Liver (tissue), 9 donors: ENCODE data around the gene DSG2. TPM values are rescaled to one million over a fixed set of nuclear protein-coding genes. Genes with fewer than 3 reads are reported as not detected.

Experiments used
- DNase-seq: peaks from one replicate; pipeline ENCODE4 v3.0.0-alpha.2; 2017; ENCODE audit warnings: low spot score
- H3K27ac ChIP-seq, 2 donors: one replicate each; pipeline ENCODE4 v1.7.0; 2013; ENCODE audit warnings: inconsistent platforms in 2 of 2, low read length in 2 of 2, control low read depth in 1 of 2, low read depth in 1 of 2, mild to moderate bottlenecking in 1 of 2
- H3K27me3 ChIP-seq, 4 donors: one replicate each; pipeline versions ENCODE4 v1.6.1 to v1.7.0; 2013; ENCODE audit warnings: low read length in 3 of 4, inconsistent platforms in 1 of 4, mild to moderate bottlenecking in 1 of 4, moderate library complexity in 1 of 4; ENCODE audit not compliant: control insufficient read depth in 4 of 4, insufficient read depth in 4 of 4
- H3K36me3 ChIP-seq, 4 donors: one replicate each; pipeline versions ENCODE4 v1.6.1 to v1.7.0; 2013; ENCODE audit warnings: low read length in 3 of 4, mild to moderate bottlenecking in 3 of 4, low read depth in 1 of 4, moderate library complexity in 1 of 4; ENCODE audit not compliant: control insufficient read depth in 4 of 4, insufficient read depth in 3 of 4
- H3K4me1 ChIP-seq, 4 donors: one replicate each; pipeline versions ENCODE4 v1.6.1 to v1.7.0; 2013; ENCODE audit warnings: low read length in 3 of 4, mild to moderate bottlenecking in 3 of 4, moderate library complexity in 1 of 4; ENCODE audit not compliant: control insufficient read depth in 4 of 4, insufficient read depth in 4 of 4
- H3K4me3 ChIP-seq, 3 donors: one replicate each; pipeline versions ENCODE4 v1.6.1 to v1.7.0; 2013; ENCODE audit warnings: low read length in 3 of 3, control low read depth in 1 of 3, low read depth in 1 of 3, mild to moderate bottlenecking in 1 of 3
- H3K9ac ChIP-seq, 2 donors: one replicate each; pipeline ENCODE4 v1.7.0; 2013; ENCODE audit warnings: low read length in 2 of 2, mild to moderate bottlenecking in 2 of 2, moderate library complexity in 2 of 2, control low read depth in 1 of 2, low read depth in 1 of 2
- H3K9me3 ChIP-seq, 4 donors: one replicate each; pipeline versions ENCODE4 v1.6.1 to v1.7.0; 2013; ENCODE audit warnings: low read length in 3 of 4; ENCODE audit not compliant: control insufficient read depth in 4 of 4
- ATF3 ChIP-seq: IDR thresholded peaks from 2 replicates; pipeline ENCODE4 v1.6.1; 2016; ENCODE audit warnings: antibody characterized with exemption
- EGR1 ChIP-seq, 2 donors: IDR thresholded peaks; 2 replicates each; pipeline ENCODE4 v1.6.1; 2016 to 2018; ENCODE audit warnings: antibody characterized with exemption in 2 of 2, low read depth in 2 of 2
- FOXA1 ChIP-seq: IDR thresholded peaks from 2 replicates; pipeline ENCODE4 v1.6.1; 2016; ENCODE audit warnings: antibody characterized with exemption
- FOXA2 ChIP-seq: IDR thresholded peaks from 2 replicates; pipeline ENCODE4 v1.6.1; 2016; ENCODE audit warnings: antibody characterized with exemption
- GABPA ChIP-seq, 2 donors: IDR thresholded peaks in 1 of 2; conservative IDR thresholded peaks in 1 of 2; 2 replicates each; pipeline ENCODE4 v1.6.1; 2016; ENCODE audit warnings: antibody characterized with exemption in 2 of 2, mild to moderate bottlenecking in 1 of 2, moderate library complexity in 1 of 2
- HNF4A ChIP-seq, 2 donors: conservative IDR thresholded peaks; 2 replicates each; pipeline ENCODE4 v1.6.1; 2016; ENCODE audit warnings: antibody characterized with exemption in 2 of 2, mild to moderate bottlenecking in 2 of 2
- HNF4G ChIP-seq: IDR thresholded peaks from 2 replicates; pipeline ENCODE4 v1.6.1; 2016; ENCODE audit warnings: antibody characterized with exemption
- JUND ChIP-seq, 2 donors: IDR thresholded peaks; 2 replicates each; pipeline ENCODE4 v1.6.1; 2016; ENCODE audit warnings: antibody characterized with exemption in 2 of 2
- NR2F2 ChIP-seq: IDR thresholded peaks from 2 replicates; pipeline ENCODE4 v1.6.1; 2016; ENCODE audit warnings: antibody characterized with exemption
- RAD21 ChIP-seq, 2 donors: IDR thresholded peaks; 2 replicates each; pipeline ENCODE4 v1.6.1; 2016; ENCODE audit warnings: antibody characterized with exemption in 2 of 2, mild to moderate bottlenecking in 2 of 2
- SP1 ChIP-seq: IDR thresholded peaks from 2 replicates; pipeline ENCODE4 v1.6.1; 2018; ENCODE audit warnings: antibody characterized with exemption, mild to moderate bottlenecking
- TAF1 ChIP-seq: conservative IDR thresholded peaks from 2 replicates; pipeline ENCODE4 v1.6.1; 2016; ENCODE audit warnings: antibody characterized with exemption, mild to moderate bottlenecking
- YY1 ChIP-seq: IDR thresholded peaks from 2 replicates; pipeline ENCODE4 v1.6.1; 2016; ENCODE audit warnings: antibody characterized with exemption, mild to moderate bottlenecking
- WGBS: extraction: QIAGEN DNeasy Blood & Tissue Kit; methylation state at CpG from one replicate; pipeline ENCODE4 v1.1.7; 2013; 5-methylcytosine and 5-hydroxymethylcytosine counted together
- polyA plus RNA-seq, 2 donors: library from polyadenylated mRNA; stranded (reverse) in 1 of 2; unstranded in 1 of 2; fragments of 200-250 nt in 1 of 2; fragments of >200 nt in 1 of 2; fragmentation: Nextera tagmentation in 1 of 2; extraction: Ambion mirVana in 1 of 2; gene quantifications; one replicate each; pipeline versions ENCODE4 v1.2.1 to v1.2.3, GENCODE V29; 2013 to 2015
- total RNA-seq, 2 donors: library from RNA; depleted of rRNA; stranded (reverse); fragments of >200 nt; gene quantifications; one replicate each; pipeline ENCODE4 v1.2.3, GENCODE V29; 2014
- TF ChIP-seq, protein P1 (sequence below): fragments of 150-350 bp; IDR thresholded peaks from 2 replicates; pipeline ENCODE4 v1.5.1; 2017; ENCODE audit warnings: improper control_type of control experiment, low read depth, low read length; ENCODE audit not compliant: missing input control
- TF ChIP-seq, protein P2 (sequence below): IDR thresholded peaks from 2 replicates; pipeline ENCODE4 v1.6.1; 2016; ENCODE audit warnings: antibody characterized with exemption, mild to moderate bottlenecking
- TF ChIP-seq, protein P3 (sequence below): IDR thresholded peaks from 2 replicates; pipeline ENCODE4 v1.6.1; 2016; ENCODE audit warnings: antibody characterized with exemption
- donor health status: healthy.
- donor health status: healthy.
- donor health status: healthy.
- donor health status: healthy.
- donor health status: healthy.

The DSG2 gene
- total and polyA plus RNA-seq, 4 donors, result 5.4 to 13.9 (median 9.6) TPM

- TF ChIP-seq, protein P1, sequence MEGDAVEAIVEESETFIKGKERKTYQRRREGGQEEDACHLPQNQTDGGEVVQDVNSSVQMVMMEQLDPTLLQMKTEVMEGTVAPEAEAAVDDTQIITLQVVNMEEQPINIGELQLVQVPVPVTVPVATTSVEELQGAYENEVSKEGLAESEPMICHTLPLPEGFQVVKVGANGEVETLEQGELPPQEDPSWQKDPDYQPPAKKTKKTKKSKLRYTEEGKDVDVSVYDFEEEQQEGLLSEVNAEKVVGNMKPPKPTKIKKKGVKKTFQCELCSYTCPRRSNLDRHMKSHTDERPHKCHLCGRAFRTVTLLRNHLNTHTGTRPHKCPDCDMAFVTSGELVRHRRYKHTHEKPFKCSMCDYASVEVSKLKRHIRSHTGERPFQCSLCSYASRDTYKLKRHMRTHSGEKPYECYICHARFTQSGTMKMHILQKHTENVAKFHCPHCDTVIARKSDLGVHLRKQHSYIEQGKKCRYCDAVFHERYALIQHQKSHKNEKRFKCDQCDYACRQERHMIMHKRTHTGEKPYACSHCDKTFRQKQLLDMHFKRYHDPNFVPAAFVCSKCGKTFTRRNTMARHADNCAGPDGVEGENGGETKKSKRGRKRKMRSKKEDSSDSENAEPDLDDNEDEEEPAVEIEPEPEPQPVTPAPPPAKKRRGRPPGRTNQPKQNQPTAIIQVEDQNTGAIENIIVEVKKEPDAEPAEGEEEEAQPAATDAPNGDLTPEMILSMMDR, result peak; percentile 91
Measured at GRCh38 chr18:31555971-31556747, 58.2 kb downstream of the DSG2 start (continued).

DNA sequence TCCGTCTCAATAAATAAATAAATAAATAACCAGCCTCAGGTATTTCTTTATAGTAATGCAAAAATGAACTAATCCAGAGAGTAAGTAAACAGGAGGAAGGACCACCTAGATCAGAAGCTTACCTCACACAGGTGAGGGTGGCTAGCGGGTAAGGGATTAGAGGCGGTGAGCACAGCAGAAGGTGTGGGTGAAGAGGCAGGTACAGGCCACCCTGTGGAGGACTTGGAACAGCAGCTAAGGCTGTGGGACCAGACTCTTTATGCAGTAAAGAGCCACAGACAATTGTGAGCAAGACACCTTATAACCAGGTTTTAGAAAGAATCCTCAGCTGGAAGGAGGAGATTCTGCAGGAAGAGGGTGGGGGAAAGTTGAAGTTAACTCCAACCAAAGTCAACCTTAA lies 59.5 kb downstream of the DSG2 start:
- no peak overlapping the region for H3K27ac ChIP-seq
- 96% methylated on average over 3 of the region's 3 CpGs for WGBS
- no peak overlapping the region for H3K4me3 ChIP-seq
- no peaks in the 10 kb centered on the region for H3K27me3 ChIP-seq
- H3K9me3 ChIP-seq, result no peaks in the 10 kb centered on the region
- H3K9ac ChIP-seq, result no peak overlapping the region
- no peak for DNase-seq
- TF ChIP-seq, protein P2, sequence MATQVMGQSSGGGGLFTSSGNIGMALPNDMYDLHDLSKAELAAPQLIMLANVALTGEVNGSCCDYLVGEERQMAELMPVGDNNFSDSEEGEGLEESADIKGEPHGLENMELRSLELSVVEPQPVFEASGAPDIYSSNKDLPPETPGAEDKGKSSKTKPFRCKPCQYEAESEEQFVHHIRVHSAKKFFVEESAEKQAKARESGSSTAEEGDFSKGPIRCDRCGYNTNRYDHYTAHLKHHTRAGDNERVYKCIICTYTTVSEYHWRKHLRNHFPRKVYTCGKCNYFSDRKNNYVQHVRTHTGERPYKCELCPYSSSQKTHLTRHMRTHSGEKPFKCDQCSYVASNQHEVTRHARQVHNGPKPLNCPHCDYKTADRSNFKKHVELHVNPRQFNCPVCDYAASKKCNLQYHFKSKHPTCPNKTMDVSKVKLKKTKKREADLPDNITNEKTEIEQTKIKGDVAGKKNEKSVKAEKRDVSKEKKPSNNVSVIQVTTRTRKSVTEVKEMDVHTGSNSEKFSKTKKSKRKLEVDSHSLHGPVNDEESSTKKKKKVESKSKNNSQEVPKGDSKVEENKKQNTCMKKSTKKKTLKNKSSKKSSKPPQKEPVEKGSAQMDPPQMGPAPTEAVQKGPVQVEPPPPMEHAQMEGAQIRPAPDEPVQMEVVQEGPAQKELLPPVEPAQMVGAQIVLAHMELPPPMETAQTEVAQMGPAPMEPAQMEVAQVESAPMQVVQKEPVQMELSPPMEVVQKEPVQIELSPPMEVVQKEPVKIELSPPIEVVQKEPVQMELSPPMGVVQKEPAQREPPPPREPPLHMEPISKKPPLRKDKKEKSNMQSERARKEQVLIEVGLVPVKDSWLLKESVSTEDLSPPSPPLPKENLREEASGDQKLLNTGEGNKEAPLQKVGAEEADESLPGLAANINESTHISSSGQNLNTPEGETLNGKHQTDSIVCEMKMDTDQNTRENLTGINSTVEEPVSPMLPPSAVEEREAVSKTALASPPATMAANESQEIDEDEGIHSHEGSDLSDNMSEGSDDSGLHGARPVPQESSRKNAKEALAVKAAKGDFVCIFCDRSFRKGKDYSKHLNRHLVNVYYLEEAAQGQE, result no peak
- peak in 1 of 2 donors; percentile 35 for TF ChIP-seq RAD21 (IDR thresholded peaks at IDR 0.05)
- TF ChIP-seq, protein P1, result peak; percentile 6
- peaks cover 3 to 29% (median 21%) of the 10 kb centered on the region in 4 donors for H3K4me1 ChIP-seq
- H3K36me3 ChIP-seq, result no peaks in the 10 kb centered on the region

- no peak overlapping the region for H3K27ac ChIP-seq
- H3K9me3 ChIP-seq, result no peaks in the 10 kb centered on the region
- no peaks in the 10 kb centered on the region for H3K27me3 ChIP-seq
- 56% methylated on average over 9 of the region's 9 CpGs for WGBS
- H3K4me1 ChIP-seq, result peaks cover 3 to 34% (median 21%) of the 10 kb centered on the region in 4 donors
- no peak overlapping the region for H3K4me3 ChIP-seq
- no peak overlapping the region for H3K9ac ChIP-seq
- H3K36me3 ChIP-seq, result no peaks in the 10 kb centered on the region
- DNase-seq, result no peak
- TF ChIP-seq EGR1 (IDR thresholded peaks at IDR 0.05; ENCODE audit: low read depth in 2 of 2) (no peak), JUND (IDR thresholded peaks at IDR 0.05) (no peak), HNF4G (peak; percentile 49), SP1 (peak; percentile 19), FOXA1 (peak; percentile 19), YY1 (no peak), NR2F2 (no peak), GABPA (IDR thresholded peaks at IDR 0.05 in 1 of 2, conservative IDR thresholded peaks at IDR 0.05 in 1 of 2) (no peak), TAF1 (no peak), HNF4A (conservative IDR thresholded peaks at IDR 0.05) (peak; percentile 56 to 75), FOXA2 (peak; percentile 25), ATF3 (no peak), RAD21 (IDR thresholded peaks at IDR 0.05) (peak in 1 of 2 donors; percentile 47)
- TF ChIP-seq, protein P3, sequence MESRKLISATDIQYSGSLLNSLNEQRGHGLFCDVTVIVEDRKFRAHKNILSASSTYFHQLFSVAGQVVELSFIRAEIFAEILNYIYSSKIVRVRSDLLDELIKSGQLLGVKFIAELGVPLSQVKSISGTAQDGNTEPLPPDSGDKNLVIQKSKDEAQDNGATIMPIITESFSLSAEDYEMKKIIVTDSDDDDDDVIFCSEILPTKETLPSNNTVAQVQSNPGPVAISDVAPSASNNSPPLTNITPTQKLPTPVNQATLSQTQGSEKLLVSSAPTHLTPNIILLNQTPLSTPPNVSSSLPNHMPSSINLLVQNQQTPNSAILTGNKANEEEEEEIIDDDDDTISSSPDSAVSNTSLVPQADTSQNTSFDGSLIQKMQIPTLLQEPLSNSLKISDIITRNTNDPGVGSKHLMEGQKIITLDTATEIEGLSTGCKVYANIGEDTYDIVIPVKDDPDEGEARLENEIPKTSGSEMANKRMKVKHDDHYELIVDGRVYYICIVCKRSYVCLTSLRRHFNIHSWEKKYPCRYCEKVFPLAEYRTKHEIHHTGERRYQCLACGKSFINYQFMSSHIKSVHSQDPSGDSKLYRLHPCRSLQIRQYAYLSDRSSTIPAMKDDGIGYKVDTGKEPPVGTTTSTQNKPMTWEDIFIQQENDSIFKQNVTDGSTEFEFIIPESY, result no peak
Measured at GRCh38 chr18:31558567-31558966, 60.6 kb downstream of the DSG2 start.
